HepG2 (cell line): Measurements from ENCODE around the gene ITGB2. TPM values are rescaled to one million over a fixed set of nuclear protein-coding genes. Genes with fewer than 3 reads are reported as not detected.

ENCODE experiments used
- ATAC-seq: fragments of 200-7000 bp; cut with Tn5 transposase; 3 replicates; pipeline ENCODE4 v1.9.1; 2020; ENCODE audit warnings: mild to moderate bottlenecking, moderate library complexity
- BruUV-seq: library from RNA; stranded (reverse); fragments of 400-500 nt; replicated peaks from 2 replicates; lab custom pipeline; 2021; lab: Mats Ljungman, UMichigan
- CTCF ChIA-PET: fragments of 300-600 bp; formaldehyde crosslinking; extraction: SDS; loops from one replicate; lab custom pipeline; 2021; ENCODE audit warnings: low total read pairs, inconsistent platforms, low intra/inter-chr PET ratio; lab: Yijun Ruan, JAX
- POLR2A ChIA-PET: fragments of 350-600 bp; sonication (Branson Sonifier 250); formaldehyde crosslinking; loops from one replicate; lab custom pipeline; 2020; ENCODE audit warnings: antibody characterized with exemption, inconsistent platforms; lab: Yijun Ruan, JAX
- DNase-seq: peaks from one replicate; pipeline ENCODE4 v3.0.0-alpha.2; 2015; ENCODE audit warnings: low spot score
- FAIRE-seq: peaks from 3 replicates; lab custom pipeline; 2011; peaks lifted over from hg19 to GRCh38; lab: Jason Lieb, UNC
- H2AFZ ChIP-seq: one replicate; pipeline ENCODE4 v1.6.1; 2011; ENCODE audit warnings: low read length, inconsistent platforms
- H3K27ac ChIP-seq: fragments of 300-600 bp; 3 replicates; pipeline ENCODE4 v1.8.0; 2011; ENCODE audit warnings: mixed run types, mild to moderate bottlenecking, mixed read lengths, low read length, inconsistent platforms; ENCODE audit not compliant: insufficient read depth; ENCODE audit errors: extremely low read length
- H3K27me3 ChIP-seq, 2 experiments: fragments of 200-600 bp in 1 of 2; 2 replicates in 1 of 2; 3 replicates in 1 of 2; pipeline versions ENCODE4 v1.6.0 to v1.8.0; 2011; ENCODE audit warnings: low read length in 2 of 2, mild to moderate bottlenecking in 2 of 2, moderate library complexity in 2 of 2, inconsistent platforms in 1 of 2; ENCODE audit not compliant: insufficient read depth in 2 of 2, control insufficient read depth in 1 of 2
- H3K36me3 ChIP-seq, 2 experiments: fragments of 200-600 bp in 1 of 2; replicated peaks in 1 of 2; 2 replicates in 1 of 2; 3 replicates in 1 of 2; pipeline versions ENCODE4 v1.5.1 to v1.8.0; 2011; ENCODE audit warnings: low read length in 2 of 2, inconsistent platforms in 1 of 2; ENCODE audit not compliant: insufficient read depth in 2 of 2, control insufficient read depth in 1 of 2
- H3K4me1 ChIP-seq: 2 replicates; pipeline ENCODE4 v1.5.1; 2012; ENCODE audit warnings: low read length, inconsistent platforms; ENCODE audit not compliant: insufficient read depth
- H3K4me2 ChIP-seq: 2 replicates; pipeline ENCODE4 v1.6.0; 2011; ENCODE audit warnings: low read depth, low read length, inconsistent platforms
- H3K4me3 ChIP-seq, 3 experiments: fragments of 200-600 bp in 1 of 3; sonication (generic), shearing (Covaris generic) in 1 of 3; replicated peaks in 1 of 3; 2 replicates each; pipeline ENCODE4 v1.5.1; 2011 to 2016; ENCODE audit warnings: low read length in 3 of 3, inconsistent platforms in 2 of 3, low read depth in 2 of 3, mild to moderate bottlenecking in 2 of 3, control low read depth in 1 of 3, mixed read lengths in 1 of 3; ENCODE audit not compliant: insufficient read depth in 1 of 3
- H3K79me2 ChIP-seq: one replicate; pipeline ENCODE4 v1.6.1; 2011; ENCODE audit warnings: low read length, inconsistent platforms; ENCODE audit not compliant: insufficient read depth
- H3K9ac ChIP-seq: 2 replicates; pipeline ENCODE4 v1.6.0; 2011; ENCODE audit warnings: mild to moderate bottlenecking, low read depth, low read length, inconsistent platforms; ENCODE audit not compliant: insufficient read depth
- H3K9me3 ChIP-seq: 2 replicates; pipeline ENCODE4 v1.5.1; 2012; ENCODE audit warnings: mild to moderate bottlenecking, low read length
- H4K20me1 ChIP-seq: 2 replicates; pipeline ENCODE4 v1.6.0; 2011; ENCODE audit warnings: inconsistent platforms, mild to moderate bottlenecking, low read length, moderate library complexity; ENCODE audit not compliant: insufficient read depth
- RFX3 ChIP-seq: IDR thresholded peaks from 2 replicates; pipeline ENCODE4 v1.6.1; 2016; ENCODE audit warnings: missing biosample characterization, missing genetic modification reagents
- ZNF614 ChIP-seq: IDR thresholded peaks from 2 replicates; pipeline ENCODE4 v1.6.1; 2018; ENCODE audit warnings: missing biosample characterization, missing genetic modification reagents, inconsistent platforms, borderline replicate concordance
- ZNF687 ChIP-seq: sonication (generic); formaldehyde crosslinking; IDR thresholded peaks from 2 replicates; pipeline ENCODE4 v1.5.1; 2020; ENCODE audit warnings: mild to moderate bottlenecking, missing genetic modification reagents, moderate library complexity
- WGBS: methylation state at CpG from one replicate; pipeline ENCODE4 v1.1.6; 2017; ENCODE audit warnings: low lambda C conversion rate; 5-methylcytosine and 5-hydroxymethylcytosine counted together
- in situ Hi-C: cut with HindIII; loops from 2 replicates; pipeline ENCODE4 v1.10.0; 2017; ENCODE audit warnings: low pct_unique_long_range_greater_than_20kb; ENCODE audit not compliant: extremely low pct_ligation_motif_present
- intact Hi-C: fragments of 100-400 bp; cut with micrococcal nuclease; formaldehyde crosslinking; loops from one replicate; pipeline ENCODE4 v1.10.0; 2022; ENCODE audit not compliant: unreplicated experiment
- polyA plus RNA-seq, 8 experiments: library from polyadenylated mRNA; depleted of rRNA in 3 of 8; stranded (reverse) in 7 of 8; unstranded in 1 of 8; fragments of >200 nt; fragmentation: Illumina TruSeq in 4 of 8; extraction: Trizol in 4 of 8; gene quantifications; 2 replicates each; pipeline versions ENCODE4 v1.2.1 to v1.2.3, GENCODE V29; 2011 to 2016; ENCODE audit warnings: low read depth in 4 of 8, missing spikeins in 1 of 8, mixed read lengths in 1 of 8; ENCODE audit not compliant: insufficient read depth in 1 of 8
- total RNA-seq, 5 experiments: library from RNA; depleted of rRNA; stranded (reverse); fragments of >200 nt; fragmentation: Illumina TruSeq; extraction: Trizol; gene quantifications; 2 replicates each; pipeline ENCODE4 v1.2.3, GENCODE V29; 2016; ENCODE audit warnings: low read depth in 1 of 5

ITGB2 gene
- total and polyA plus RNA-seq, 2 of the 13 experiments (the other 11 are each of a cell fraction or from before 2014, with no cell fraction given), result 4.2 to 18.0 TPM

DNA sequence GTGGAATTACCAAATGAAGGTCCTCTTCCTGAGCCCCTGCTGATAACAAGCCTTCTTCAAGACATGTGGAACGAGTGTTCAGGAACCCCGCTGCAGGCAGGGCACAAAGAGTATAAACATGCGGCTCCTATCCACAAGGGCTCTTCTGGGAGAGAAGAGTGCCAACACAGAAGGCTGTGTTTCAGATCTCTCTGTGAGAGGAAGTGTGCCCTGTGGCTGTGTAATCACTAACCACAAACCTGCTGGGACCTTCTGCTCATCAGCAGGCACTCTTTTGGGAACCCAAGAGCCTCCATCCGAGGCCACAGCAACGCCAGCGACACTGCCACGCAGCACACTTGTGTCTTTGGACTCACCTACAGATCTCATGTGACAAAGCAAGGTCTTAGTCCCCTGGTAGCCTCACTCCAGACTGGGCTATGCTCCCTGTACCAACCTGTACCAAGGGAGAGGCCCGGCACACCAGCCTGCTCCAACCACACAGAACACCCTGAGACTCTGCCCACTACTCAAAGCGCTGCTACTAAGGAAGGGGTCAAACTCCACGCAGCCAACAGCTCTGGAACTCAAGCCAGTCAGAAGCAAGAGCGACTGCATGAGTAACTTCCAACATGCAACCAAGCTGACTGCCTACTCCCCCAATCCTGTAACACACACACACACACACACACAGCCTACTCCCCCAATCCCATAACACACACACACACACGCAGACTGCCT is 55.0 kb downstream of the ITGB2 start:
- ChIA-PET CTCF (no interaction called here), POLR2A (interaction anchor here (1.1 kb wide), 1 partner anchor 64 kb away, joined by 3 read pairs; the partner anchor contains the start of gene UBE2G2)
- 88% methylated on average over 10 of the region's 12 CpGs for WGBS
- in situ Hi-C loops, result no loop called here
- H3K27me3 ChIP-seq, result no peaks in the 10 kb centered on the region; a peak in 1 of 5 replicates
- no TSS peak for BruUV-seq
- intact Hi-C loops, result no loop called here
- no peak for DNase-seq
- no peak for ATAC-seq
- TF ChIP-seq RFX3 (no peak), ZNF614 (no peak), ZNF687 (CRISPR knock-in tag) (peak; percentile 22; the same call in 1 of the 2 replicates)
- H3K9me3 ChIP-seq, result no peaks in the 10 kb centered on the region
- H3K27ac ChIP-seq, result peak overlapping the region; percentile 31
- peaks cover 88% of the 10 kb centered on the region for H3K4me1 ChIP-seq
- H3K4me2 ChIP-seq, result peak overlapping the region; percentile 15; the same call in 1 of the 2 replicates
- peaks cover 43 to 74% of the 10 kb centered on the region in 2 experiments for H3K36me3 ChIP-seq
- no peak overlapping the region for H2AFZ ChIP-seq
- H4K20me1 ChIP-seq, result peaks cover 98% of the 10 kb centered on the region
- no peak overlapping the region for H3K4me3 ChIP-seq
- peaks cover 96% of the 10 kb centered on the region for H3K79me2 ChIP-seq
- no peak for FAIRE-seq
- H3K9ac ChIP-seq, result no peak overlapping the region
